IMR-90 (cell line): Measurements from ENCODE around the gene MFSD12. TPM values are rescaled to one million over a fixed set of nuclear protein-coding genes. Genes with fewer than 3 reads are reported as not detected.

Experiments
- ATAC-seq: fragments of 200-7000 bp; cut with Tn5 transposase; 2 replicates; pipeline ENCODE4 v1.9.1; 2020; ENCODE audit warnings: low read depth, mild to moderate bottlenecking, moderate library complexity
- BruUV-seq: library from RNA; stranded (reverse); fragments of 400-500 nt; replicated peaks from 2 replicates; lab custom pipeline; 2021; lab: Mats Ljungman, UMichigan
- CTCF ChIA-PET: fragments of 300-600 bp; formaldehyde crosslinking; extraction: SDS; loops from one replicate; lab custom pipeline; 2021; ENCODE audit warnings: antibody characterized with exemption; lab: Yijun Ruan, JAX
- POLR2A ChIA-PET: fragments of 300-600 bp; sonication (Branson Sonifier 250); formaldehyde crosslinking; loops from one replicate; lab custom pipeline; 2022; ENCODE audit warnings: antibody characterized with exemption; ENCODE audit not compliant: unreplicated experiment; lab: Charles Lee
- DNase-seq: peaks from one replicate; pipeline ENCODE4 v3.0.0; 2013
- H2AFZ ChIP-seq: replicated peaks from 2 replicates; pipeline ENCODE3; 2013; ENCODE audit warnings: low read length, mild to moderate bottlenecking; ENCODE audit not compliant: poor library complexity
- H2AK5ac ChIP-seq: 2 replicates; pipeline ENCODE4 v1.6.1; 2013; ENCODE audit warnings: low read depth, low read length, inconsistent platforms
- H2AK9ac ChIP-seq: replicated peaks from 2 replicates; pipeline ENCODE3; 2013; ENCODE audit warnings: mild to moderate bottlenecking, low read depth, low read length, moderate library complexity; ENCODE audit not compliant: poor library complexity
- H2BK120ac ChIP-seq: 2 replicates; pipeline ENCODE4 v1.6.1; 2013; ENCODE audit warnings: low read depth, low read length, inconsistent platforms
- H2BK15ac ChIP-seq: 3 replicates; pipeline ENCODE4 v1.6.1; 2013; ENCODE audit warnings: low read depth, low read length, inconsistent platforms
- H2BK20ac ChIP-seq: 2 replicates; pipeline ENCODE4 v1.6.1; 2013; ENCODE audit warnings: low read depth, mild to moderate bottlenecking, inconsistent platforms, low read length, moderate library complexity
- H2BK5ac ChIP-seq: 2 replicates; pipeline ENCODE4 v1.6.1; 2013; ENCODE audit warnings: mild to moderate bottlenecking, low read depth, low read length, inconsistent platforms; ENCODE audit not compliant: poor library complexity, severe bottlenecking
- H3K14ac ChIP-seq: replicated peaks from 2 replicates; pipeline ENCODE4 v1.6.1; 2013; ENCODE audit warnings: low read depth, low read length, inconsistent platforms
- H3K18ac ChIP-seq: 2 replicates; pipeline ENCODE4 v1.6.1; 2013; ENCODE audit warnings: low read depth, low read length, control low read depth
- H3K23ac ChIP-seq: 2 replicates; pipeline ENCODE4 v1.6.1; 2013; ENCODE audit warnings: low read depth, low read length, inconsistent platforms
- H3K27ac ChIP-seq: 2 replicates; pipeline ENCODE4 v1.5.1; 2013; ENCODE audit warnings: mild to moderate bottlenecking, control low read depth, low read length; ENCODE audit not compliant: insufficient read depth
- H3K27me3 ChIP-seq: 2 replicates; pipeline ENCODE4 v1.6.1; 2013; ENCODE audit warnings: low read length; ENCODE audit not compliant: control insufficient read depth, insufficient read depth
- H3K36me3 ChIP-seq: 2 replicates; pipeline ENCODE4 v1.6.1; 2013; ENCODE audit warnings: low read length, mixed read lengths; ENCODE audit not compliant: control insufficient read depth, insufficient read depth
- H3K4ac ChIP-seq: 2 replicates; pipeline ENCODE4 v1.6.1; 2013; ENCODE audit warnings: low read depth, low read length, inconsistent platforms
- H3K4me1 ChIP-seq: 2 replicates; pipeline ENCODE4 v1.6.1; 2013; ENCODE audit warnings: low read length, mixed read lengths; ENCODE audit not compliant: control insufficient read depth, insufficient read depth
- H3K4me2 ChIP-seq: 2 replicates; pipeline ENCODE4 v1.6.1; 2013; ENCODE audit warnings: low read depth, mild to moderate bottlenecking, control low read depth, low read length, moderate library complexity
- H3K4me3 ChIP-seq: 2 replicates; pipeline ENCODE4 v1.5.1; 2013; ENCODE audit warnings: low read depth, mild to moderate bottlenecking, control low read depth, low read length, moderate library complexity; ENCODE audit not compliant: insufficient read depth
- H3K56ac ChIP-seq: 2 replicates; pipeline ENCODE4 v1.6.1; 2013; ENCODE audit warnings: low read length, inconsistent platforms; ENCODE audit not compliant: insufficient read depth; ENCODE audit errors: extremely low read depth
- H3K79me1 ChIP-seq, 2 experiments: 2 replicates each; pipeline ENCODE4 v1.6.1; 2013; ENCODE audit warnings: low read length in 2 of 2, inconsistent platforms in 1 of 2, low read depth in 1 of 2
- H3K9ac ChIP-seq: 2 replicates; pipeline ENCODE4 v1.6.1; 2013; ENCODE audit warnings: low read depth, low read length, control low read depth
- H3K9me1 ChIP-seq: 2 replicates; pipeline ENCODE4 v1.6.1; 2013; ENCODE audit warnings: low read length, inconsistent platforms; ENCODE audit not compliant: insufficient read depth
- H3K9me3 ChIP-seq: 2 replicates; pipeline ENCODE4 v1.6.1; 2013; ENCODE audit warnings: low read length; ENCODE audit not compliant: control insufficient read depth, insufficient read depth
- H4K20me1 ChIP-seq: 2 replicates; pipeline ENCODE4 v1.6.1; 2013; ENCODE audit warnings: low read length, inconsistent platforms; ENCODE audit not compliant: insufficient read depth
- H4K5ac ChIP-seq: 2 replicates; pipeline ENCODE4 v1.6.1; 2013; ENCODE audit warnings: mild to moderate bottlenecking, low read depth, low read length, control low read depth
- H4K8ac ChIP-seq, 2 experiments: 2 replicates each; pipeline ENCODE4 v1.6.1; 2013; ENCODE audit warnings: low read depth in 2 of 2, low read length in 2 of 2, control low read depth in 1 of 2, inconsistent platforms in 1 of 2
- H4K91ac ChIP-seq: 2 replicates; pipeline ENCODE4 v1.6.1; 2013; ENCODE audit warnings: low read depth, low read length, inconsistent platforms; ENCODE audit not compliant: insufficient read depth
- CEBPB ChIP-seq: IDR thresholded peaks from 2 replicates; pipeline ENCODE4 v1.6.1; 2012; ENCODE audit warnings: low read depth, low read length, improper control_type of control experiment
- MAZ ChIP-seq: IDR thresholded peaks from 2 replicates; pipeline ENCODE4 v1.6.1; 2012; ENCODE audit warnings: low read depth, mild to moderate bottlenecking, low read length, improper control_type of control experiment, moderate library complexity, borderline replicate concordance
- MXI1 ChIP-seq: IDR thresholded peaks from 2 replicates; pipeline ENCODE4 v1.6.1; 2012; ENCODE audit warnings: low read depth, mild to moderate bottlenecking, low read length, moderate library complexity, borderline replicate concordance
- NFE2L2 ChIP-seq: fragments of 150-350 bp; IDR thresholded peaks from 2 replicates; pipeline ENCODE4 v1.6.1; 2016; ENCODE audit warnings: low read depth, mild to moderate bottlenecking, low read length
- POLR2A ChIP-seq: IDR thresholded peaks from 2 replicates; pipeline ENCODE4 v1.6.1; 2012; ENCODE audit warnings: mild to moderate bottlenecking, low read depth, low read length
- RFX5 ChIP-seq: IDR thresholded peaks from 2 replicates; pipeline ENCODE4 v1.8.0; 2012; ENCODE audit warnings: low read depth, mild to moderate bottlenecking, low read length, moderate library complexity
- SMC3 ChIP-seq: fragments of 150-350 bp; IDR thresholded peaks from 2 replicates; pipeline ENCODE4 v1.6.1; 2016; ENCODE audit warnings: low read depth, mild to moderate bottlenecking, antibody characterized with exemption, low read length, moderate library complexity
- WGBS, 2 experiments: methylation state at CpG; one replicate each; pipeline versions ENCODE4 v1.1.5 to v1.1.7; 2013; ENCODE audit warnings: missing lambda C conversion rate in 2 of 2; ENCODE audit not compliant: insufficient read length in 1 of 2; ENCODE audit errors: extremely low coverage in 2 of 2; 5-methylcytosine and 5-hydroxymethylcytosine counted together
- dilution Hi-C: fragments of 300-500 bp; cut with HindIII; formaldehyde crosslinking; loops from one replicate; pipeline ENCODE4 v1.14.3; 2018; ENCODE audit warnings: low sequenced_read_pairs; ENCODE audit not compliant: unreplicated experiment
- in situ Hi-C: fragments of 300-500 bp; cut with MboI; formaldehyde crosslinking; loops from 3 replicates; pipeline ENCODE4 v1.14.3; 2019; ENCODE audit warnings: low sequenced_read_pairs, inconsistent platforms, mixed read lengths
- intact Hi-C: fragments of 100-400 bp; cut with micrococcal nuclease; formaldehyde crosslinking; loops from 2 replicates; pipeline ENCODE4 v1.10.0; 2022
- polyA plus RNA-seq, 3 experiments: library from polyadenylated mRNA; depleted of rRNA; stranded (reverse); fragments of >200 nt; gene quantifications; 2 replicates each; pipeline ENCODE4 v1.2.3, GENCODE V29; 2012; ENCODE audit warnings: low replicate concordance in 1 of 3
- total RNA-seq: library from RNA; depleted of rRNA; stranded (reverse); fragments of >200 nt; gene quantifications from 2 replicates; pipeline ENCODE4 v1.2.3, GENCODE V29; 2012

The MFSD12 gene
- total and polyA plus RNA-seq, 2 of the 4 experiments (the other 2 are of a cell fraction), result 20.4 to 77.2 TPM

DNA sequence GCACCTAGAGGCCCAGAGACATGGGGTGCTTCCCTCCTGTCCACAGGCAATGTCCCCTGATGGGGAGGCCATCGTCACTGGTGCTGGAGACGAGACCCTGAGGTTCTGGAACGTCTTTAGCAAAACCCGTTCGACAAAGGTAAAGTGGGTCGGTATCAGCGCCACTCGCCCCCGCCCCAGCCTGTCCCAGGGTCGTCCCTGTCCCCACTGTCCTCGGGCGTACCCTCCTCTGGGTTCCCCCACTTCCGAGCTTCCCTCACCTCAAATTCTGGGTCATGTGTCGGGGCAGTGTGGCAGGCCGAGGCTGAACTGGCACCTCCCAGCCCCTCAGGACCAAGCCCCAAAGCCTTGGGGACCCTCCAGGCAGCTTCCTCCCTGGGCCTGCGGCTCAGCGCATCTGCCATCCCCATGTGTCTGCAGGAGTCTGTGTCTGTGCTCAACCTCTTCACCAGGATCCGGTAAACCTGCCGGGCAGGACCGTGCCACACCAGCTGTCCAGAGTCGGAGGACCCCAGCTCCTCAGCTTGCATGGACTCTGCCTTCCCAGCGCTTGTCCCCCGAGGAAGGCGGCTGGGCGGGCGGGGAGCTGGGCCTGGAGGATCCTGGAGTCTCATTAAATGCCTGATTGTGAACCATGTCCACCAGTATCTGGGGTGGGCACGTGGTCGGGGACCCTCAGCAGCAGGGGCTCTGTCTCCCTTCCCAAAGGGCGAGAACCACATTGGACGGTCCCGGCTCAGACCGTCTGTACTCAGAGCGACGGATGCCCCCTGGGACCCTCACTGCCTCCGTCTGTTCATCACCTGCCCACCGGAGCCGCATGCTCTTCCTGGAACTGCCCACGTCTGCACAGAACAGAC lies 22.8 kb downstream of the MFSD12 start:
- H3K4ac ChIP-seq, result no peak overlapping the region
- BruUV-seq, result no TSS peak
- 97% methylated on average over 17 of the region's 38 CpGs; no CpG with 5 or more reads in 1 of the 2 experiments for WGBS, 2 experiments
- no peak overlapping the region for H4K5ac ChIP-seq
- H3K27ac ChIP-seq, result no peak overlapping the region
- H2AFZ ChIP-seq, result no peak overlapping the region
- intact Hi-C loops, result no loop called here
- H2BK15ac ChIP-seq, result no peak overlapping the region
- no peaks in the 10 kb centered on the region for H3K27me3 ChIP-seq
- no peak overlapping the region for H3K14ac ChIP-seq
- H2BK5ac ChIP-seq, result no peak overlapping the region
- POLR2A ChIA-PET, result no interaction called here
- H3K4me2 ChIP-seq, result no peak overlapping the region
- H2BK20ac ChIP-seq, result no peak overlapping the region
- dilution Hi-C loops, result no loop called here
- H2AK5ac ChIP-seq, result no peak overlapping the region
- in situ Hi-C loops, result no loop called here
- H3K56ac ChIP-seq, result no peak overlapping the region
- TF ChIP-seq CEBPB (no peak), POLR2A (no peak), RFX5 (no peak), MAZ (no peak), NFE2L2 (no peak), MXI1 (no peak), SMC3 (no peak)
- no peak overlapping the region for H3K23ac ChIP-seq
- H3K4me1 ChIP-seq, result no peaks in the 10 kb centered on the region
- ATAC-seq (no peak), DNase-seq (no peak)
- H3K4me3 ChIP-seq, result no peak overlapping the region
- no peak overlapping the region for H4K91ac ChIP-seq
- H4K20me1 ChIP-seq, result peaks cover 30% of the 10 kb centered on the region
- no peak overlapping the region for H2BK120ac ChIP-seq
- no peak overlapping the region for H3K18ac ChIP-seq
- no peaks in the 10 kb centered on the region for H3K9me3 ChIP-seq
- H4K8ac ChIP-seq, result no peak overlapping the region
- CTCF ChIA-PET, result no interaction called here
- H3K36me3 ChIP-seq, result peaks cover 61% of the 10 kb centered on the region
- no peak overlapping the region for H2AK9ac ChIP-seq
- no peak overlapping the region for H3K9ac ChIP-seq
- 0 out of 2 replicates have a peak, but pooled peaks cover 2% of the 10 kb centered on the region for H3K9me1 ChIP-seq
- H3K79me1 ChIP-seq, result peaks cover 8 to 30% of the 10 kb centered on the region in 2 experiments; a peak in 3 of 4 replicates
